Measurements from ENCODE around the gene OR10G4. TPM values are rescaled to one million over a fixed set of nuclear protein-coding genes. Genes with fewer than 3 reads are reported as not detected.

Gene OR10G4
- total and polyA plus RNA-seq, 2 of the 13 experiments (the other 11 are each of a cell fraction or from before 2014, with no cell fraction given), result not detected

- TF ChIP-seq ZNF605 (CRISPR knock-in tag; IDR thresholded peaks at IDR 0.05), result no peak
- TF ChIP-seq ZNF770 (CRISPR knock-in tag; IDR thresholded peaks at IDR 0.05), result no peak
- no peak for TF ChIP-seq ZNF44 (CRISPR knock-in tag; IDR thresholded peaks at IDR 0.05)
- TF ChIP-seq SAP130 (CRISPR knock-in tag; IDR thresholded peaks at IDR 0.05; ENCODE audit: low read depth), result no peak
Observed at GRCh38 chr11:124043420-124043819, 30.6 kb downstream of the OR10G4 start (continued).

- CTCF ChIA-PET (ENCODE audit: low intra/inter-chr PET ratio, low total read pairs), result no interaction called here
- H3K4me3 ChIP-seq (replicated peaks in 1 of 3; ENCODE audit: insufficient read depth in 1 of 3, low read depth in 2 of 3, low read length in 3 of 3), result no peak overlapping the region
Observed at GRCh38 chr11:124050748-124051147, 38.0 kb downstream of the OR10G4 start.

More at GRCh38 chr11:124050748-124051147, 38.0 kb downstream of the OR10G4 start:
- DNase-seq (ENCODE audit: low spot score) (no peak), FAIRE-seq (no peak), ATAC-seq (no peak)
- 0% methylated on average over 1 of the region's 1 CpG for WGBS (ENCODE audit: low lambda C conversion rate)
- BruUV-seq (replicated peaks), result no TSS peak
- Histone ChIP-seq H4K20me1 (ENCODE audit: insufficient read depth, low read length) (no peaks in the 10 kb centered on the region), H3K27ac (ENCODE audit: extremely low read length, insufficient read depth, low read length) (no peak overlapping the region), H3K4me2 (ENCODE audit: low read depth, low read length) (no peak overlapping the region), H3K79me2 (ENCODE audit: insufficient read depth, low read length) (no peaks in the 10 kb centered on the region), H3K9ac (ENCODE audit: insufficient read depth, low read depth, low read length) (no peak overlapping the region), H3K9me3 (ENCODE audit: low read length) (no peaks in the 10 kb centered on the region), H2AFZ (ENCODE audit: low read length) (no peak overlapping the region), H3K27me3 (ENCODE audit: control insufficient read depth in 1 of 2, insufficient read depth in 2 of 2, low read length in 2 of 2) (peaks cover 0 to 4% of the 10 kb centered on the region in 2 experiments; a peak in 1 of 5 replicates), H3K36me3 (replicated peaks in 1 of 2; ENCODE audit: control insufficient read depth in 1 of 2, insufficient read depth in 2 of 2, low read length in 2 of 2) (no peaks in the 10 kb centered on the region), H3K4me1 (ENCODE audit: insufficient read depth, low read length) (no peaks in the 10 kb centered on the region)
- intact Hi-C loops (cut with micrococcal nuclease; ENCODE audit: unreplicated experiment) (no loop called here), in situ Hi-C loops (cut with HindIII; ENCODE audit: extremely low pct_ligation_motif_present, low pct_unique_long_range_greater_than_20kb) (no loop called here)
- POLR2A ChIA-PET, result no interaction called here
- TF ChIP-seq RBFOX2 (IDR thresholded peaks at IDR 0.05; ENCODE audit: low read depth, low read length) (no peak), E2F1 (CRISPR knock-in tag; IDR thresholded peaks at IDR 0.05) (no peak), SYNCRIP (IDR thresholded peaks at IDR 0.05; ENCODE audit: insufficient read depth, low read depth, low read length) (no peak), NR1H2 (CRISPR knock-in tag; IDR thresholded peaks at IDR 0.05; ENCODE audit: borderline replicate concordance, low read depth) (no peak), SNAI1 (CRISPR knock-in tag; IDR thresholded peaks at IDR 0.05; ENCODE audit: borderline replicate concordance) (no peak)

Data from HepG2 (cell line).